Upper lobe of right lung (tissue), 1 donor: ENCODE results near the gene BRD4. TPM values are rescaled to one million over a fixed set of nuclear protein-coding genes. Genes with fewer than 3 reads are reported as not detected.

Source experiments
- ATAC-seq: fragments of 200-7000 bp; cut with Tn5 transposase; one replicate; pipeline ENCODE4 v1.9.1; 2020; ENCODE audit warnings: mild to moderate bottlenecking, moderate library complexity
- DNase-seq: peaks from one replicate; pipeline ENCODE4 v3.0.0-alpha.2; 2020
- H3K27ac ChIP-seq: fragments of 200-600 bp; one replicate; pipeline ENCODE4 v1.8.0; 2022
- H3K27me3 ChIP-seq: fragments of 200-600 bp; one replicate; pipeline ENCODE4 v1.8.0; 2022; ENCODE audit warnings: mild to moderate bottlenecking
- H3K36me3 ChIP-seq: fragments of 200-600 bp; one replicate; pipeline ENCODE4 v1.8.0; 2022
- H3K4me1 ChIP-seq: fragments of 200-600 bp; one replicate; pipeline ENCODE4 v1.8.0; 2022
- H3K4me3 ChIP-seq: fragments of 200-600 bp; one replicate; pipeline ENCODE4 v1.8.0; 2022; ENCODE audit warnings: mild to moderate bottlenecking
- H3K9me3 ChIP-seq: fragments of 200-600 bp; one replicate; pipeline ENCODE4 v1.8.0; 2022
- intact Hi-C: fragments of 100-400 bp; cut with DNase I; formaldehyde crosslinking; loops from one replicate; pipeline ENCODE4 v1.11.0; 2022
- total RNA-seq: library from RNA; stranded (reverse); fragmentation: NEBNext Ultra II Directional; extraction: Animal tissue kit (Norgen Biotek cat#: 25700); gene quantifications from one replicate; pipeline ENCODE4 v1.2.1, GENCODE V29; 2021
- TF ChIP-seq, protein P1 (sequence below): fragments of 200-600 bp; IDR thresholded peaks from one replicate; pipeline ENCODE4 v1.8.0; 2022; ENCODE audit warnings: antibody characterized with exemption
- donor health status: DM: no; HTN: yes; CAD: no; lungs with severe emphysema.

Gene BRD4
- total RNA-seq, 1 donor from 2014 or later, result 101 TPM

DNA sequence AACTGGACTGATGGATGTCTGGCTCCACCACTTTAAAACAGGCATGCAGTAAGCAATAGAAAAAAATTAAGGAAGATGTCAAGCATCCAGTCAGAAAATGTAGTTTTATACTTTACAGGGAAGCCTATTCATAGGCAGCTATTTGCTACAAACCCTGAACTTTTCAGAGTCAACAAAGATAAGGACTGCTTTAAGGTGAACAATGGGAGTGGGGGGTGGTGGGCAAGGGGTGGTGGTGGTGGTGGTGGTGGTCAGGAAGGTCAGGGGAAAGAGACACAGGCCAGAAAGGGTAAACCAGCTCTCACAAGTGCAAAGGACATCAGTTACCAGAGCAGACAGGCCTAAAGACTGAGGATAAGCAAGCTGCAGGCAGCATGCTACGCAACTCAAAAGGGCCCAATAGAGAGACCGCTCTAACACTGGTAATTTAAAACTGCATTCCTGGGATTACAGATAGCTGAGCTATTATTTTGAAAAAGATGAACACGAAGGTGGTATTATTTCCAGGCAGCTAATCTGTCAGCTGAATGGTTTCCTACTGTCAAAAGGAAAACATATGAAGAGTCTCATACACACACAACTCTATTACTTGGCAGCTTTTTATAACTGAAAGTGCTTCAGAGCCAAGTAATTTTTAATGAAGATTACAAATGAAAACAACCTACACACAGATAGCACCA, 14.8 kb downstream of the BRD4 start:
- Histone ChIP-seq H3K27me3 (no peaks in the 10 kb centered on the region), H3K4me3 (no peak overlapping the region), H3K9me3 (no peaks in the 10 kb centered on the region), H3K36me3 (no peaks in the 10 kb centered on the region), H3K4me1 (peaks cover 91% of the 10 kb centered on the region), H3K27ac (no peak overlapping the region)
- ATAC-seq (no peak), DNase-seq (no peak)
- TF ChIP-seq, protein P1, sequence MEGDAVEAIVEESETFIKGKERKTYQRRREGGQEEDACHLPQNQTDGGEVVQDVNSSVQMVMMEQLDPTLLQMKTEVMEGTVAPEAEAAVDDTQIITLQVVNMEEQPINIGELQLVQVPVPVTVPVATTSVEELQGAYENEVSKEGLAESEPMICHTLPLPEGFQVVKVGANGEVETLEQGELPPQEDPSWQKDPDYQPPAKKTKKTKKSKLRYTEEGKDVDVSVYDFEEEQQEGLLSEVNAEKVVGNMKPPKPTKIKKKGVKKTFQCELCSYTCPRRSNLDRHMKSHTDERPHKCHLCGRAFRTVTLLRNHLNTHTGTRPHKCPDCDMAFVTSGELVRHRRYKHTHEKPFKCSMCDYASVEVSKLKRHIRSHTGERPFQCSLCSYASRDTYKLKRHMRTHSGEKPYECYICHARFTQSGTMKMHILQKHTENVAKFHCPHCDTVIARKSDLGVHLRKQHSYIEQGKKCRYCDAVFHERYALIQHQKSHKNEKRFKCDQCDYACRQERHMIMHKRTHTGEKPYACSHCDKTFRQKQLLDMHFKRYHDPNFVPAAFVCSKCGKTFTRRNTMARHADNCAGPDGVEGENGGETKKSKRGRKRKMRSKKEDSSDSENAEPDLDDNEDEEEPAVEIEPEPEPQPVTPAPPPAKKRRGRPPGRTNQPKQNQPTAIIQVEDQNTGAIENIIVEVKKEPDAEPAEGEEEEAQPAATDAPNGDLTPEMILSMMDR, result no peak
- intact Hi-C loops, result no loop called here

DNA sequence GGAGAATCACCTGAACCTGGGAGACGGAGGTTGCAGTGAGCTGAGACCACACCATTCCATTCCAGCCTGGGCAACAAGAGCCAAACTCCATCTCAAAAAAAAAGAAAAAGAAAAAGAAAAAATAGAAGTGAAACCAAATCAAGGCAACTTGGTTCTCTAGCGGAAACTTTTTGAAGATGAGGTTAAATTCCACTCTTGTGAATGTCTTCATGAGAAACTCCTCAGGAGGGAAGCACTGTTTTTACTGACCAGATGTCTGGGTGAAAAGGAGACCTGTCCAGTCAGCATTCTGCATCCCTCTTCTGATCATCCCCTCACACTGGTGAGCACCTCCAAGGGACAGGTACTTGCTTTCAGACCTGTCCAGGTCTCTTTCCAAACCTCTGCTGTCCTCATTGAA, 15.8 kb downstream of the BRD4 start:
- Histone ChIP-seq H3K27ac (no peak overlapping the region), H3K27me3 (no peaks in the 10 kb centered on the region), H3K9me3 (no peaks in the 10 kb centered on the region), H3K36me3 (no peaks in the 10 kb centered on the region), H3K4me3 (no peak overlapping the region), H3K4me1 (peaks cover 89% of the 10 kb centered on the region)
- intact Hi-C loops, result no loop called here
- DNase-seq, result no peak
- TF ChIP-seq, protein P1, result no peak
- no peak for ATAC-seq

- no peak overlapping the region for H3K27ac ChIP-seq
- no peaks in the 10 kb centered on the region for H3K36me3 ChIP-seq
- intact Hi-C loops, result no loop called here
- TF ChIP-seq, protein P1, result no peak
- no peaks in the 10 kb centered on the region for H3K27me3 ChIP-seq
- no peaks in the 10 kb centered on the region for H3K9me3 ChIP-seq
- DNase-seq, result peak; percentile 2
- ATAC-seq, result no peak
- H3K4me3 ChIP-seq, result no peak overlapping the region
- H3K4me1 ChIP-seq, result peaks cover 84% of the 10 kb centered on the region
Observed at GRCh38 chr19:15315101-15315500, 17.2 kb downstream of the BRD4 start.

DNA sequence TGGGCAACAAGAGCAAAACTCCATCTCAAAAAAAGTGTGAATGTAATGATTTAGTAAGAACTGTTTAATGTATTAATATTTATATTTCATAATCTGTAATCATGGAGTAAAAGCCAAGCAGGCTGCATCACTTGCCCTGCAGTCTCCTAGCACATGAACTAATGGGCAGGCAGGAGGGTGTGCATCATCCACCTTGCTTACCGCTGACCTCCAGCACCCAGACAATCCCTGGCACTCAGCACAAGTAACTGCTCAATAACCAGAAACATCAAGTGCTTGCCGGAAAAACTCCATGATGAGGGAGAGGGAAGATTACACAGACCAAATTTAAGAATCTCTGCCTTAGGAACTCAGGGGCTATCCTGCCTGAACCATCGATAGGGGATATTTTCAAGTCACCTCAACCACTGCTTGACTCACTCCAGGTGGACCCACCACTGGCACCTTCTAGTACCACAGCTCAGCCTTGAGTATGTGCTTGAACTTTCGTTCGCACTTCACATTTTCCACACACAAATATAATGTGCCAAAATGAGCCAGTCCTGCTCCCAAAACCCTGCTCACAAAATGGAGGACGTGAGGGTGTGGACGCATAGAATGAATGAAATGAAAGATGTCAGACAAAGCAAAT, 18.6 kb downstream of the BRD4 start:
- H3K27me3 ChIP-seq, result no peaks in the 10 kb centered on the region
- no peaks in the 10 kb centered on the region for H3K9me3 ChIP-seq
- no peaks in the 10 kb centered on the region for H3K36me3 ChIP-seq
- ATAC-seq (peak; percentile 29), DNase-seq (peak; percentile 29)
- intact Hi-C loops, result no loop called here
- H3K4me3 ChIP-seq, result no peak overlapping the region
- TF ChIP-seq, protein P1, result no peak
- peaks cover 71% of the 10 kb centered on the region for H3K4me1 ChIP-seq
- no peak overlapping the region for H3K27ac ChIP-seq

- TF ChIP-seq, protein P1, result no peak
- H3K36me3 ChIP-seq, result no peaks in the 10 kb centered on the region
Observed at GRCh38 chr19:15307169-15307568, 25.2 kb downstream of the BRD4 start.

More at GRCh38 chr19:15307169-15307568, 25.2 kb downstream of the BRD4 start:
- DNase-seq (no peak), ATAC-seq (no peak)
- H3K27ac ChIP-seq, result no peak overlapping the region
- no peak overlapping the region for H3K4me3 ChIP-seq
- no peaks in the 10 kb centered on the region for H3K27me3 ChIP-seq
- H3K9me3 ChIP-seq, result no peaks in the 10 kb centered on the region
- intact Hi-C loops, result no loop called here
- H3K4me1 ChIP-seq, result peaks cover 67% of the 10 kb centered on the region
